ENCODE results near the gene NEAT1. TPM values are rescaled to one million over a fixed set of nuclear protein-coding genes. Genes with fewer than 3 reads are reported as not detected.

The NEAT1 gene
- total RNA-seq, 1 experiment from 2014 or later: 938 TPM

GRCh38 chr11:65477149-65477965 is 54.8 kb downstream of the NEAT1 start:
- H3K4me1 ChIP-seq (replicated peaks; ENCODE audit: insufficient read depth): peaks cover 61% of the 10 kb centered on the region
- no peaks in the 10 kb centered on the region for H3K27me3 ChIP-seq (ENCODE audit: insufficient read depth, low read depth)
- ChIA-PET CTCF (interaction anchor here (0.6 to 4.1 kb wide), 6 partner anchors 9 to 165 kb away, joined by 3 to 18 read pairs (median 3); partner anchors contain the start of gene MALAT1), POLR2A (ENCODE audit: unreplicated experiment) (interaction anchor here (0.6 to 3.3 kb wide), 25 partner anchors 8 to 547 kb away, joined by 3 to 61 read pairs (median 5); partner anchors contain the start of genes DPF2, MALAT1, MRPL49 and NEAT1)
- no peaks in the 10 kb centered on the region for H3K36me3 ChIP-seq (ENCODE audit: low read depth)
- H3K27ac ChIP-seq: peak overlapping the region; percentile 88
- H3K79me2 ChIP-seq (ENCODE audit: low read depth): peaks cover 33% of the 10 kb centered on the region
- peak overlapping the region; percentile 89 for H3K4me2 ChIP-seq
- no peaks in the 10 kb centered on the region for H3K9me2 ChIP-seq (ENCODE audit: insufficient read depth)
- intact Hi-C loops (cut with micrococcal nuclease; ENCODE audit: unreplicated experiment): loop anchor here (1.0 kb wide), 1 partner anchor 20 kb away; no protein-coding TSS in a partner anchor
- TF ChIP-seq EZH2 (IDR thresholded peaks at IDR 0.05; ENCODE audit: low read depth): no peak
- no peak for TF ChIP-seq CTCF (conservative IDR thresholded peaks at IDR 0.05)
- peak; percentile 87 to 98 for DNase-seq
- H3K4me3 ChIP-seq: peak overlapping the region; percentile 74
- peaks cover 69% of the 10 kb centered on the region for H3F3A ChIP-seq (ENCODE audit: insufficient read depth, low read depth)
- no peaks in the 10 kb centered on the region for H4K20me1 ChIP-seq (ENCODE audit: insufficient read depth)
- no TSS peak for BruUV-seq (replicated peaks)
- no peaks in the 10 kb centered on the region for H3K9me3 ChIP-seq (ENCODE audit: insufficient read depth, low read depth)
- peak overlapping the region; percentile 34; the same call in 1 of the 2 replicates for H2AFZ ChIP-seq

- no peaks in the 10 kb centered on the region for H3K9me2 ChIP-seq (ENCODE audit: insufficient read depth)
- H3K79me2 ChIP-seq (ENCODE audit: low read depth): peaks cover 28% of the 10 kb centered on the region
- BruUV-seq (replicated peaks): no TSS peak
- H3K4me3 ChIP-seq: no peak overlapping the region
- no peak overlapping the region for H2AFZ ChIP-seq
- peaks cover 52% of the 10 kb centered on the region for H3K4me1 ChIP-seq (replicated peaks; ENCODE audit: insufficient read depth)
- no peak for TF ChIP-seq EZH2 (IDR thresholded peaks at IDR 0.05; ENCODE audit: low read depth)
- no peak for TF ChIP-seq CTCF (conservative IDR thresholded peaks at IDR 0.05)
- peak overlapping the region; percentile 88; the same call in 1 of the 2 replicates for H3K27ac ChIP-seq
- ChIA-PET CTCF (interaction anchor here (4.1 kb wide), 1 partner anchor 13 kb away, joined by 18 read pairs; no protein-coding TSS in a partner anchor), POLR2A (ENCODE audit: unreplicated experiment) (interaction anchor here (0.6 to 3.3 kb wide), 13 partner anchors 10 to 59 kb away, joined by 3 to 61 read pairs (median 11); partner anchors contain the start of genes MALAT1 and NEAT1)
- no peak overlapping the region for H3K4me2 ChIP-seq
- no peaks in the 10 kb centered on the region for H3K9me3 ChIP-seq (ENCODE audit: insufficient read depth, low read depth)
- peaks cover 57% of the 10 kb centered on the region for H3F3A ChIP-seq (ENCODE audit: insufficient read depth, low read depth)
- H3K36me3 ChIP-seq (ENCODE audit: low read depth): no peaks in the 10 kb centered on the region
- DNase-seq: no peak
- H4K20me1 ChIP-seq (ENCODE audit: insufficient read depth): no peaks in the 10 kb centered on the region
- intact Hi-C loops (cut with micrococcal nuclease; ENCODE audit: unreplicated experiment): no loop called here
- H3K27me3 ChIP-seq (ENCODE audit: insufficient read depth, low read depth): no peaks in the 10 kb centered on the region
These were observed 56.0 kb downstream of the NEAT1 start for GRCh38 chr11:65478388-65479183.
